HepG2 (cell line): ENCODE measurements around the gene SLBP. TPM values are rescaled to one million over a fixed set of nuclear protein-coding genes. Genes with fewer than 3 reads are reported as not detected.
A peak's percentile ranks its signal among the peaks of the same experiment; 100 is the strongest.

ENCODE experiments used
- AGO2 ChIP-seq: fragments of 200-400 bp; formaldehyde crosslinking; optimal IDR thresholded peaks from 2 replicates; pipeline ENCODE3; 2017; ENCODE audit warnings: mild to moderate bottlenecking, low read depth, low read length, moderate library complexity
- BRD4 ChIP-seq: sonication (generic); formaldehyde crosslinking; IDR thresholded peaks from 2 replicates; pipeline ENCODE4 v1.4.0; 2020; ENCODE audit warnings: missing genetic modification reagents
- DDIT3 ChIP-seq: sonication (generic); formaldehyde crosslinking; IDR thresholded peaks from 2 replicates; pipeline ENCODE4 v1.4.0; 2020; ENCODE audit warnings: mild to moderate bottlenecking, missing genetic modification reagents
- EEA1 ChIP-seq: sonication (generic); formaldehyde crosslinking; IDR thresholded peaks from 2 replicates; pipeline ENCODE4 v1.5.1; 2020; ENCODE audit warnings: mild to moderate bottlenecking, missing genetic modification reagents, borderline replicate concordance
- EED ChIP-seq: sonication (generic); formaldehyde crosslinking; IDR thresholded peaks from 2 replicates; pipeline ENCODE4 v1.5.0; 2020; ENCODE audit warnings: mild to moderate bottlenecking, missing genetic modification reagents
- ESRRA ChIP-seq: sonication (generic); formaldehyde crosslinking; IDR thresholded peaks from 2 replicates; pipeline ENCODE4 v1.5.1; 2020; ENCODE audit warnings: mild to moderate bottlenecking, low read depth, missing genetic modification reagents
- ETV6 ChIP-seq: sonication (generic); formaldehyde crosslinking; conservative IDR thresholded peaks from 2 replicates; pipeline ENCODE4 v1.4.0; 2020; ENCODE audit warnings: missing genetic modification reagents
- HES4 ChIP-seq: sonication (generic); formaldehyde crosslinking; IDR thresholded peaks from 2 replicates; pipeline ENCODE4 v1.9.0; 2021; ENCODE audit warnings: mild to moderate bottlenecking, missing genetic modification reagents, borderline replicate concordance
- MTF1 ChIP-seq: sonication (generic); formaldehyde crosslinking; IDR thresholded peaks from 2 replicates; pipeline ENCODE4 v1.5.0; 2020; ENCODE audit warnings: missing genetic modification reagents
- NCOR1 ChIP-seq: fragments of 200-600 bp; sonication (generic); IDR thresholded peaks from 2 replicates; pipeline ENCODE4 v1.7.0; 2017; ENCODE audit warnings: antibody characterized with exemption, low read length, borderline replicate concordance
- NFATC3 ChIP-seq: sonication (generic); formaldehyde crosslinking; IDR thresholded peaks from 2 replicates; pipeline ENCODE4 v1.5.1; 2020; ENCODE audit warnings: mild to moderate bottlenecking, missing genetic modification reagents
- PAXIP1 ChIP-seq: sonication (generic); formaldehyde crosslinking; conservative IDR thresholded peaks from 2 replicates; pipeline ENCODE4 v1.4.0; 2020; ENCODE audit warnings: mild to moderate bottlenecking, missing genetic modification reagents, moderate library complexity
- PTBP1 ChIP-seq: fragments of 200-400 bp; formaldehyde crosslinking; IDR thresholded peaks from 2 replicates; pipeline ENCODE4 v1.6.1; 2018; ENCODE audit warnings: low read length, low read depth; ENCODE audit not compliant: poor library complexity, severe bottlenecking
- REXO4 ChIP-seq: sonication (generic); formaldehyde crosslinking; IDR thresholded peaks from 2 replicates; pipeline ENCODE4 v1.8.0; 2022; ENCODE audit warnings: missing genetic modification reagents, mild to moderate bottlenecking, borderline replicate concordance
- TBP ChIP-seq: sonication (generic); formaldehyde crosslinking; IDR thresholded peaks from 2 replicates; pipeline ENCODE4 v1.5.0; 2020; ENCODE audit warnings: missing genetic modification reagents
- TBX3 ChIP-seq: fragments of 450-650 bp; IDR thresholded peaks from 2 replicates; pipeline ENCODE4 v1.6.1; 2017; ENCODE audit warnings: antibody characterized with exemption, mild to moderate bottlenecking, inconsistent platforms, borderline replicate concordance
- TFE3 ChIP-seq: IDR thresholded peaks from 2 replicates; pipeline ENCODE4 v1.6.1; 2016
- ZNF143 ChIP-seq: sonication (generic); formaldehyde crosslinking; IDR thresholded peaks from 2 replicates; pipeline ENCODE4 v1.4.0; 2020; ENCODE audit warnings: missing genetic modification reagents
- ZNF230 ChIP-seq: sonication (generic); formaldehyde crosslinking; IDR thresholded peaks from 2 replicates; pipeline ENCODE4 v1.4.0; 2020; ENCODE audit warnings: mild to moderate bottlenecking, missing genetic modification reagents
- ZNF235 ChIP-seq: sonication (generic); formaldehyde crosslinking; IDR thresholded peaks from 2 replicates; pipeline ENCODE4 v1.8.1; 2023; ENCODE audit warnings: mild to moderate bottlenecking, missing genetic modification reagents, borderline replicate concordance
- ZNF451 ChIP-seq: sonication (generic); formaldehyde crosslinking; IDR thresholded peaks from 2 replicates; pipeline ENCODE4 v1.5.0; 2020; ENCODE audit warnings: mild to moderate bottlenecking, missing genetic modification reagents
- ZNF549 ChIP-seq: sonication (generic); formaldehyde crosslinking; IDR thresholded peaks from 2 replicates; pipeline ENCODE4 v1.5.0; 2020; ENCODE audit warnings: missing genetic modification reagents
- ZNF569 ChIP-seq: sonication (generic); formaldehyde crosslinking; IDR thresholded peaks from 2 replicates; pipeline ENCODE4 v1.5.0; 2020; ENCODE audit warnings: mild to moderate bottlenecking, missing genetic modification reagents, moderate library complexity, borderline replicate concordance
- ZNF572 ChIP-seq: sonication (generic); formaldehyde crosslinking; IDR thresholded peaks from 2 replicates; pipeline ENCODE4 v1.5.1; 2020; ENCODE audit warnings: mild to moderate bottlenecking, missing genetic modification reagents
- ZNF644 ChIP-seq: IDR thresholded peaks from 2 replicates; pipeline ENCODE4 v1.6.1; 2016; ENCODE audit warnings: low read depth
- polyA plus RNA-seq, 8 experiments: library from polyadenylated mRNA; depleted of rRNA in 3 of 8; stranded (reverse) in 7 of 8; unstranded in 1 of 8; fragments of >200 nt; fragmentation: Illumina TruSeq in 4 of 8; extraction: Trizol in 4 of 8; gene quantifications; 2 replicates each; pipeline versions ENCODE4 v1.2.1 to v1.2.3, GENCODE V29; 2011 to 2016; ENCODE audit warnings: low read depth in 4 of 8, missing spikeins in 1 of 8, mixed read lengths in 1 of 8; ENCODE audit not compliant: insufficient read depth in 1 of 8
- total RNA-seq, 5 experiments: library from RNA; depleted of rRNA; stranded (reverse); fragments of >200 nt; fragmentation: Illumina TruSeq; extraction: Trizol; gene quantifications; 2 replicates each; pipeline ENCODE4 v1.2.3, GENCODE V29; 2016; ENCODE audit warnings: low read depth in 1 of 5

The SLBP gene
- total and polyA plus RNA-seq, 2 of the 13 experiments (the other 11 are each of a cell fraction or from before 2014, with no cell fraction given) = 43.9 to 104 TPM

GRCh38 chr4:1712216-1713002 lies at the start of gene SLBP (continued):
- TF ChIP-seq EED (CRISPR knock-in tag) = peak; percentile 78
- no peak; the same call in 1 of the 2 replicates for TF ChIP-seq BRD4 (CRISPR knock-in tag)
- peak; percentile 99 for TF ChIP-seq ZNF451 (CRISPR knock-in tag)
- TF ChIP-seq DDIT3 (CRISPR knock-in tag) = no peak
- peak; percentile 89 for TF ChIP-seq HES4 (CRISPR knock-in tag)
- peak; percentile 95; the same call in 1 of the 2 replicates for TF ChIP-seq EEA1
- TF ChIP-seq TBP (CRISPR knock-in tag) = no peak
- peak; percentile 91; the same call in 1 of the 2 replicates for TF ChIP-seq ZNF569 (CRISPR knock-in tag)
- TF ChIP-seq REXO4 (CRISPR knock-in tag) = peak; percentile 94
- TF ChIP-seq TFE3 = peak; percentile 93
- peak; percentile 67 for TF ChIP-seq ZNF143
- TF ChIP-seq TBX3 = peak; percentile 59; the same call in 1 of the 2 replicates
- peak; percentile 100 for TF ChIP-seq ZNF230
- TF ChIP-seq NCOR1 = 0 out of 2 replicates have a peak, but pooled peaks have one; percentile 26
- TF ChIP-seq ZNF644 (CRISPR knock-in tag) = no peak
- no peak for TF ChIP-seq PTBP1
- peak; percentile 69 for TF ChIP-seq PAXIP1
- no peak for TF ChIP-seq AGO2
- TF ChIP-seq ZNF572 = no peak
- peak; percentile 80; the same call in 1 of the 2 replicates for TF ChIP-seq NFATC3 (CRISPR knock-in tag)
- peak; percentile 96 for TF ChIP-seq ETV6
- peak; percentile 84 for TF ChIP-seq ESRRA
- TF ChIP-seq MTF1 (CRISPR knock-in tag) = peak; percentile 93; the same call in 1 of the 2 replicates
- peak; percentile 73 for TF ChIP-seq ZNF235 (CRISPR knock-in tag)
- 0 out of 2 replicates have a peak, but pooled peaks have one; percentile 31 for TF ChIP-seq ZNF549 (CRISPR knock-in tag)
